Kasumi-1 (cell line): ENCODE results near the gene GDPD4.

Source experiments
- DNase-seq, 2 experiments: peaks; one replicate each; lab custom pipeline; 2025; lab: John Stamatoyannopoulos, UW

GDPD4 gene

DNA sequence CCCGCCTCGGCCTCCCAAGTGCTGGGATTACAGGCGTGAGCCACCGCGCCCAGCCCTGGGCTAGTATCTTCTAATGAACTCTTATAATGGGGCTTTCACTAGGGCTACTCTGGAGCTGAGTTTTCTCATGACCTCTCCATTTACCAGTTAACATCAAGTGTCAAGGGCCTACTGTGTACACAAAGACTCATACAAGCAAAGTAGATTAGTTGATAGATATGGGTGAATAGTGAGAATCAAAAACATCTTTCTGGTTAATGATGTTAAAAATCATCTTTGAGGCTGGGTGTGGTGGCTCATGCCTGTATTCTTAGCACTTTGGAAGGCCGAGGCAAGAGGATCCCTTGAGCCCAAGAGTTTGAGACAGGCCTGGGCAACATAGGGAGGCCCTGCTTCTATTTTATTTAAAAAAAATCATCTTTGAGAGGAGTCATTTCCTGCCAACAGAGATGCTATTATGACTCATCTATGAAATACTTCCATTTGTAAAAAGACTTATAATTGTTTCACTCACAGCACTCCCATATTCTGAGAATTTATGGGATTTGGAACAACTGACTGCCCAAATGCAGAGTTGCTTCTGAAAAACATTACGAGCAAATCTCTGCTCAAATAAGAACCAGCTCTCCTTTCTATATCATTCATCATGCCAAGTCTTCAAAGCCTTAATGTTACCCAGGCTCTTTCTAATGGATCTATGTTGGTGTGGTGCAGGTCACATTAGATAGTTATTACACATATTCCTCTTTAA is 57.0 kb downstream of the GDPD4 start:
- no peak for DNase-seq

DNA sequence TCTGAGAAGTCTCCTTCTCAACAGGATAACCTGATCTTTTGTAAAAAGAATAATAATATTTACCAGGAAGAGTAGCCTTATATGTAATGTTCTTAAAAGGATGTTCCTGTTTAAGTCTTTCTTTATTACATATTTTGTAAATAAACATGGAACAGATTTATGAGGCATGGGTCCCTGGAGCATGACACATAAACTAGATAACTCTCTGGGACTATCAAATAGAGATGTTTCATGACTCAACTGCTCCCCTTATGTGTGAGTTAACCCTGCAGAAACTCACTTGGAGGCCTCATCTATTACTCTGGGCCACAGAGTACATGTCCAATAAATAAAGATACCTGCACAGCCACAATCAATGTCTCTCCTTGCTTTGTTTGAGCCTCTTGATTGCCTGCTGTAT is 64.6 kb downstream of the GDPD4 start:
- no peak for DNase-seq

DNA sequence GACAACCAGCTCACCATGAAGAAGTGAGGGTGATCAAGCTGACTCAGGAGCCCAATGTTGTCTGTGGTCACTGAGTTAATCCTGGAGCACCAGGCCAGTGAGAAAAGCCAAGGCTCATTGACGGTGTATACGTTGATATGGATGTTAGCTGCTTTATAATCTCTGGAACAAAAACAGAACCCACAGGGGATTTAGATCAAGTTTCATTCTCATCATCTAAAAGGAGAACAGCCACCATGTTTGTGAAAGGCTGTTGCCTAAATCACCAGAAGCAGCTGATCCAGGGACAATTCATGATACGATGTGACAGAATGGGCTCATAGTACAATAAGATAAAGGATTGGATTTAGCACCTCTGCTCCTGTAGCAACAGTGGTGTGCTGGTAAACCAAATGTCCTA is 68.5 kb downstream of the GDPD4 start:
- no peak for DNase-seq

DNA sequence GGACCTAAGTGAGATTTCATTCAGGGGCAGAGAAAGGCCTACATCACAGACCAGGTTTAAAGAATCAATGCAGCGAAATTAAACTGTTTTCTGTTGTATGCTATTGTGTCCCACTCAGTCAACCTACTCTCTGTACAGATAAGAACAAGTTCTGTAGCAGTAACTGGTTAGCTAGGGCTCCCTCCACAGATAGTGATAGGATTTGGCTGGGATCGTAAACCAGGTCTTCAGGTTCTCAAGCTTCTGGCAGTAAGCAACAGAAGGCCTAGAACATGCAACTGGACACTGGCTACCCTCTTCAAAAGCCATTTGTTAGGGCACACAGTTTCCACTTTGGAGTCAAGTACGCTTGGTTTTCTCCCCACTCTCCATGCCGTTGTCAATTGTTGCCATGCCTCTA is 69.2 kb downstream of the GDPD4 start:
- DNase-seq, result no peak

DNA sequence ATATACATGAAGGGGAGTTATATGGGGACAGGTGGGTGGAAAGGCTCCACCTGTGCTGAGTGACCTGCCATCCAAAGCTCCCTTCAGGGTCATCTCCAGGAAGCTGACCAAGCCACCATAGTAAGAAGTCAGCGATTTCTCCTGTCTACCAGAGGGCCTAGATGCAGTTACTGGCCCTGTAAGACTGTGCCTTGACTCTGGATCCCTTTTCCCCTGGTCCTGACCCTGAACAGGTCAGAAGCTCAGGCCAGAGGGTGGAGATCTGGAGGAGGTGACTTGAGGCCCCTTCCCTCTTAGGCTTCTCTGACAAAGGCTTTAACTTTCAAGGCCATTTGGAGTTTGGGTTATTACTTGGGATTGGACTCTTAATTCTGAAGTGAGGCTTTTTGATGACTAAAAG is 69.7 kb downstream of the GDPD4 start:
- DNase-seq, result no peak

DNA sequence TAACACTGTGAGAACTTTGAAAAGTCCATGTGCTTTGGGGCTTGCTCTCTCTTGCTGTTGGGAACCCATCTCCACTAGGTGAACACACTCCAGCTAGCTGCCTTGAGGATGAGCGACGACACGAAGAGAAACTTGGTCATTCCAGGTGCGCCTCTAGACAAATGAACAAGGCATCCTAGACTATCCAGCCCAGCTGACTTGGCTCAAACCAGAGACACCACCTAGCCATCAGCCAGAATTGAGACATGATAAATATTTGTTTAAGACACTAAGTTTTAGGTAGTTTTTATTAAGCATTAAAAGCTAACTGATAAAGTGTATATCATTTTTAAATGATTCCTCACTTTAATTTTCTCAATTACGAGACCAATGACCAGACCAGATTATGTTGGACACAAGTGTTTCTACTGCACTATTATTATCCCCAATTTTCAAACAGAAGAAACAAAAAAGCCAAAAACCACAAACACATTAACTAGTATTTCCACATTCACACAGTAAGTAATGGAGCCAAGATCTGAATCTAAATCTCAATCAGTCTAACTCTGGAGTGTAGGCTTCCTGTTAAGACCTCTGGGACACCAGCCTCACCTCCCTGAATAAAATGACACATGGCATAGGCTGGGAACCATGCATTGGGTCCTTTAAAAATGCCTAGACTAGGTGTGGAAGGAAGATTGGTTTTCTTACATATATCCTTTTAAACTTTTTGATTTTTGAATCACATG is 70.4 kb downstream of the GDPD4 start:
- DNase-seq, result no peak

DNA sequence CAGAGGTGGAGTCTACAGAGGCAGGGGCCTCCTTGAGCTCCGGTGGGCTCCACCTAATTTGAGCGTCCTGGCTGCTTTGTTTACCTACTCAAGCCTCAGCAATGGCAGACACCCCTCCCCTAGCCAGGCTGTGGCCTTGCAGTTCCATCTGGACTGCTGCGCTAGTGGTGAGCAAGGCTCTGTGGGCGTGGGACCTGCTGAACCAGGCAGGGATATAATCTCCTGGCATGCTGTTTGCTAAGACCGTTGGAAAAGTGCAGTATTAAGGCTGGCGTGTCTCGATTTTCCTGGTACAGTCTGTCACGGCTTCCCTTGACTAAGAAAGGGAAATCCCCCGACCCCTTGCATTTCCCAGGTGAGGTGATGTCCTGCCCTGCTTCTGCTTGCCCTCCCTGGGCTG is 77.7 kb downstream of the GDPD4 start:
- DNase-seq, result no peak

DNA sequence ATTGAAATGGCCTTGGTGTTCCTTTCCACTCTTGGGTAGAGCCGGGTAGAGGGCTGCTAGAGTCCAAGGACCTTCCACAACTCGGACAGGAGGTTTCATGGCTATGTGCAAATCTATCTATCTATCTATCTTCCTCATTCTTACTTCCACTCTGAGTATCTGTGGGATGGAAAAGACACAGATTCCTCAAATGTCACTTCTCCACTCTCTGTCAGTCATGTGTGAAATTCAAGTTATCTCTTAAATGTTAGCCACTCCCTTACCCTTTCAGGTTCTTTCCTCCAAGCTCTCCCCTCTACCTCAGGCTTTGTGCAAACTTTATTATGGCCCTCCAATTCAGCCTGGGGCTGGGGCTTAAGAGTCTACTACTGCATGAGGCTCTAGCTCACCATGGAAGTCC is 84.3 kb downstream of the GDPD4 start:
- DNase-seq, result no peak

DNA sequence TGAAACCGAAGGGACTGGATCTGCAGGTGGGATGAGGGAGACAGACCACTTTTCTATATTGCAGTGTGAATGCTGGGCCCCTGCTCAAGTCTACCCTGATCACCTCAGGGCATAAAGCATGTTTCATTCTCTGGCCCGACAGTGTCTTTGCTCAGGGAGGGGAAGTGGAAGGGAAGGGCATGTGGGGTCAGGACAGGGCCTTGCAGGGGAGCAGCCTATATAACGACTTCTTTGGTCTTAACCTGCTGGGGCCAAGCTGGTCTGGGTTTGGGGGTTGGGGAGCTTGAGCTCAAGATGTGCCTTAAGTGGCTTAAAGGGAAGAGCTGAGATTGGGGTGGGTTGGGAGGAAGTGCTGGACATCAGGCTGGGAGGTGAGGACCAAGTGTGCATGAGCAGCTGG is 86.4 kb downstream of the GDPD4 start:
- DNase-seq, result no peak

DNA sequence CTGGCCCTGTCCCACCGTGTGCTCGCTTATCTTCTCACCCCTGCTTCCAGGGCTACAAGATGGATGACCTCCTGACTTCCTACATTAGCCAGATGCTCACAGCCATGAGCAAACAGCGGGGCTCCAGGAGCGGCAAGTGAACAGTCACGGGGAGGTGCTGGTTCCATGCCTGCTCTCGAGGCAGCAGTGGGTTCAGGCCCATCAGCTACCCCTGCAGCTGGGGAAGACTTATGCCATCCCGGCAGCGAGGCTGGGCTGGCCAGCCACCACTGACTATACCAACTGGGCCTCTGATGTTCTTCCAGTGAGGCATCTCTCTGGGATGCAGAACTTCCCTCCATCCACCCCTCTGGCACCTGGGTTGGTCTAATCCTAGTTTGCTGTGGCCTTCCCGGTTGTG is 86.9 kb downstream of the GDPD4 start:
- no peak for DNase-seq

DNA sequence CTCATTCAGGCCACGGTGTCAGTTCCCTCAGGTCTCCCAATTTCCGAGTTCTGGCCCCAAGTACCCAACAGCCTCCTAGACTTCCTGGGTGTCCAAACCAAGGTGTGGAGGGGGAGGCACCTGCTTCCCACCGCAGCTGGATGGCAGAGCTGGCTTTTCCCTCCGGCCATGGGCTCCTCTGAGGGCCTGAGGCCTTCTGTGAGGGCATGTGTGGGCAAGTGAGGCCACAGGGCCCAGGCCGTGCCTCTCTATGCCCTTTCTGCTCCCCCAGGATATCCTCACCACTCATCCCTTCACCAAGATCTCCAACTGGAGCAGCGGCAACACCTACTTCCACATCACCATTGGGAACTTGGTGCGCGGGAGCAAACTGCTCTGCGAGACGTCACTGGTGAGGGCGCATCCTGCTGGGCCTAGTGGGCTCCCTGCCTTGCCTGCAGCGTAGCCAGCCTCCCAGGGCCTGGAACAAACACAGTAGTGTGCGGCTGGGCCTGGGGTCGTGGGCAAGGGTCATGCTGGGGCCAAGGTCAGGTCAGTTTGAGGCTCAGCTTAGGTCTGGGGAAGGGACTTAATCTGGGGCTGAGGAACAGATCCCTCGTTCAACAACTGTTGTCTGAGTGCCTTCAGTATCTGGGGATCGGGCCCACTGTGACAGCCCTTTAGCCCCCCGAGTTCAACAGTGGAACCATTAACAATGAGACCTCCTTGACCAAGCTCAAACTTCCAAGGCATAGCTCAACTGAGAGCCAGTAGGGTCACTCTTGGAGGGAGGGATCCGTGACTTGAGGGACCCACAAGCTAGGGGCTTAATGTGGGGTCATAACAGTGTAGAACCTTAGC is 87.7 kb downstream of the GDPD4 start:
- no peak for DNase-seq

DNA sequence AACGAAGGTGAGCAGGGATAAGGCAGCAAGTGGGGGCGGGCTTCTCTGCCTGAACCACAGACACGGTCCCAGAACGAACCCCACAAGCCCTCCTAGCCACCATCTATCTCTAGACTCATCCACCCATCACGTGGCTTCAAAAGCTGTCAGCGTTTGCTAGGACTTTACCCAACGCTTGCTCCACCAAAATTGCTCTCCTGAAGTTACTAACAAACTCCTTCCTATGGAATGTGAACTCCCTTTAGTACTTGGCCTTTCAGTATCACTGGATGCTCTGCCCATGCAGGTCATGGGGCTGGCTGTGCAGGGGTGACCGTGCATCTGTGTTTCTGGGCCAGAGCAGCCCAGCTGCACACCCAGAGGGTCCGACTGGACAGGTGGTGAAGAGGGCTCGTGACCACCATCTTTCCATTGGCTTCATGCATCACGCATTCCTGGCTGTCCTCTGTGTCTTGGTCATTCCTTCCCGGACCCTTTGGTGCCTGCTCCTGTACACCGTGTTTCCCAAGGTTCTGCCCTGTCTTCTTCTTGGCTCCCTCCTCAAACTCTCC is 88.4 kb downstream of the GDPD4 start:
- DNase-seq, result no peak

DNA sequence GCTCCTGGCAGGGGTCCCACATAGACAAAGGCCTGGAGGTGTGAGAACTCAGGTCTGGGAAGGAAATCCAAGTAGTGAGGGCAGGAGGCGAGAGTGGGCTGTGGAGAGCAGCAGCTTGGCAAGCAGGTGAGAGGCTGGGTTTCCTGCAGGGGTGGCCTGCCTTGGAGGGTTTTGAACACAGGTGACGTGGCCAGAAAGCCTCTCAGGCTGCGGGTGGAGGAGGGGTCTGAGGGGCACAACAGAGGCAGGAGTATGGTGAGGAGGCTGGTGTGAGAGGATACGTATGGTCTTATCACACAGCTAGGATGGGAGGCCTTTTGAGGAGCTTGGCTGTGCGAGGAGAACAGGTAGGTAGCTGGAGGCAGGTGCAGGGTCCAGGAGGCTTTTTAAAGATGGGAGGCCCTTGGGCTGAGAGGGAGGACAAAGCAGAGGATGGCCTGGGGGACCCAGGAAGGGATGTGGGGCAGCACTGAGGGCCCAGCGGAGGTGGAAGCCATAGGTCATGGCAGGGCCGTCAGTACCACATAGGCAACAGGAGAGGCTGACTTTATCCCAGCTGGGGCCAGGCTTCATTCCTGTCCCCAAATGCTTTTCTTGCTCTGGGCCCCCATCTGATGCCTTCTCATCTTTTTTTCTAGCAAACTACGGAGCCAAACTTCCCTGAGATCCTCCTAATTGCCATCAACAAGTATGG is 89.0 kb downstream of the GDPD4 start:
- DNase-seq, result no peak

DNA sequence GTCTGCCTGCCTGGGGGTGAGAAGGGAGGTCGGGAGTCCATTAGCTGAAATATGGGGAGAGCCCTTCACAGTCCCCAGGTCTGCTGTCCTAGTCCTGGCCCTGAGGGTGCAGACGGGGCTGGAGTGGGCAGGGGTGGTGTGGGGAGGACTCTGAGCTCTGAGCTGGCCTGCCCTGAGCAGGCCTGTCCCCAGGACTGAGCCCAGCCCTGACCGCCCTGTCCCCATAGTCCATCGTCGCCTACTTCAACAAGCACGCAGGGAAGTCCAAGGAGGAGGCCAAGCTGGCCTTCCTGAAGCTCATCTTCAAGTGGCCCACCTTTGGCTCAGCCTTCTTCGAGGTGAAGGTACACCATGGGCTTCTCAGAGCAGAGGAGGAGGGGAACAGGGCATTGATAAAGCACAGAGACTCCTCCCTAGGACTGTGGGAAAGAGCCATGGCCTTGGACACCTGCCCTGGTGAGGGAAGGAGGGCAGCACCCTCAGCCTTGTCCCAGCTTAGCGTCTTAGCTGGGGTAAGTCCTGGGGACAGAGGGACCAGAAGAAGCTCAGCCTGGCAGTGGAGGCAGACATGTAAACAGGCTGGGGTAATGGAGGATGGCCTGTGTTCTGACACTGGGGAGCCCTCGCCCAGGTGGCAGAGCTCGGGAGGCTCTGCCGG is 89.8 kb downstream of the GDPD4 start:
- no peak for DNase-seq

DNA sequence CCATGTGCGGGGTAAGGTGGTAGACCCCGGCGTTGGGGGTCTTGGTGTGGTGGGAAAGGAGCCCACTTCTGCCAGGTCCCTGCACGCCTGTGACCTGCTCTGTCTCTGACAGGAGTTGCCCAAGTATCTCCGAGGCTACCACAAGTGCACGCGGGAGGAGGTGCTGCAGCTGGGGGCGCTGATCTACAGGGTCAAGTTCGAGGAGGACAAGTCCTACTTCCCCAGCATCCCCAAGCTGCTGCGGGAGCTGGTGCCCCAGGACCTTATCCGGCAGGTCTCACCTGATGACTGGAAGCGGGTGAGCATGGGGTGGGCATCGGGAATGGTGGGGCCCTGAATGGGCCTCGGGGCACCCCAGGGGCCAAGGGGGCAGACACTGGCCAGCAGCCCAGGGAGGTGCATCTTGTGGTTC is 90.4 kb downstream of the GDPD4 start:
- no peak for DNase-seq

DNA sequence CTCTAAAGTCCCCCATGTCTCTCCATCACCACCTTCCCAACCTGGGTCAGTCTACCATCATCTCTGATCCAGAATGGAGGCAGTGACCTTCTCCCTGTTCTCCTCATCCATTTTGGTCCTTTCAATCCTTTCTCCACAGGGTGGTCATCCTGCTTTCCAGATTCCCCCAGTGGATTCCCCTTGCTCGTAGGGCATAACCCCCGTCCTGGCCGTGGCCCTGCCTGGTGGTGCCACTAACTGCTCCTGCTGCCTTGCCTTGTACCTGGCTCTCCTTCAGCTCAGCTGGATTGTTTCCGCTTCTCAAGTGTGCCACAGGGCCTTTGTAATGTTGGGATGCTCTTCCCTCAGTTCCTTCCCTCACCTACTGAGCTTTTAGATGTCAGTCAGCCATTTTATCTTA is 91.8 kb downstream of the GDPD4 start:
- DNase-seq, result no peak

DNA sequence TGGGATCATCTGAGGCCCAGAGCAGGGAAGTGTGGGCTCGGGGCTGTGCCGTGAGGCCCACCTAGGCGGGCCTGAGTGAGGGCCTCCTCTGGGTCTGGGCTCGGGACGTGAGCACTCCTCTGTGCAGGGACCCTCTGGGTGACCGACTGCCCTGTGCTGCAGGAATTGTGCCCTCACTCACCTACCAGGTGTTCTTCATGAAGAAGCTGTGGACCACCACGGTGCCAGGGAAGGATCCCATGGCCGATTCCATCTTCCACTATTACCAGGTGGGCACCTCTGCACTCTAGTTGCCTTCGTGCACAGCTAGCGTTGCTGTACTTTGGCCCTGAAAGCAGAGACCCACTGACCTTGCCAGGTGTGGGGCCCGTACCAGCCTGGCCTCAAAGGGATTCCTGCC is 93.0 kb downstream of the GDPD4 start:
- no peak for DNase-seq

DNA sequence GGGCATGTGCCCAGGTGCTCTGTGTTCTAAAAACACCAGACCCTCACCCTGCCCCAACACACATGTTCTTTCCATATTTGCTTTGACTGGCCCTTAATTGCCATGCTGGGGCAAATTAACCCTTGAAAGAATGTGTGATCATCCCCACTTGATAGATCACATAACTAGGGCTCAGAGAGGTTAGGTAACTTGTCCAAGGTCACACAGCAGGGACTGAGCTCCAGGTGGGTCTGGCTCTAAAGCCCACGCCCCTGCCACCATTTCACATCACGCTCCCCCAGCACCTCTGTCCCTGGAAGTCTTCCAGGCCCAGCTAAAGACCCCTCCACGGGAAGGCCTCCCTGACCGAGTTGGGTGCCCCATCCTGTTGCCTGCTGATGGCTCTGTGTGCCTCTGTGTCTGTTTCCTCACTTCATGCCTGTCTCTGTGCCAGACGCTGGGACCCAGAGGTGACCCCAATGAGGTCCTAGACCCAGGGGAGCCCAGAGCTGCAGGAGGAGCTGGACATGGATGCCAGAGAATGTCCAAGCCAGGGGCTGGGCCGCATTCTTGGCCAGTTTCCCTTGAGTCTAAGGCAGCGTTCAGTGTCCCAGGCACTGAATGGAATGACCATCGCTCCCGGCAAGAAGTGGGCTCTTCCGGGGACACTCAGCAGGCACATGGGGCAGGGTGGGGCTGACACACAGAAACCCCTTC is 93.7 kb downstream of the GDPD4 start:
- DNase-seq, result no peak

DNA sequence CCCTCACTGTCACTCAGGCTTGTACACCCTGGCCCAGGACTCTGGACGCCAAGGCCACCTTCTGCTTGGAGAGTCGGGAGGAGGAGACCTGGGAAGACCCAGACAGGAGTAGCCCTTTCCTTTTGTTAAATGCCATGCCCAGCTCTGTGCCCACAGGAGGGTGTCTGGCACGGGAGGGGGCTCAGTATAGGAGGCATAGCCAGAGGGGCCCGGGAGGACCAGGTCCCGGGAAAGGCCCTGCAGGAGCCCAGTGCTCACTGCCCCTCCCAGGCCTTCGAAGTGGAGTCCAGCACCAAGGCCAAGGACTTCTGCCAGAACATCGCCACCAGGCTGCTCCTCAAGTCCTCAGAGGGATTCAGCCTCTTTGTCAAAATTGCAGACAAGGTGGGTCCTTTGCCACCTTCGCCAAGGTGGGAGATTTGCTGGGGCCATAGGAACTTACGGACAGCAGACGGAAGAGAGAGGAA is 94.4 kb downstream of the GDPD4 start:
- no peak for DNase-seq

DNA sequence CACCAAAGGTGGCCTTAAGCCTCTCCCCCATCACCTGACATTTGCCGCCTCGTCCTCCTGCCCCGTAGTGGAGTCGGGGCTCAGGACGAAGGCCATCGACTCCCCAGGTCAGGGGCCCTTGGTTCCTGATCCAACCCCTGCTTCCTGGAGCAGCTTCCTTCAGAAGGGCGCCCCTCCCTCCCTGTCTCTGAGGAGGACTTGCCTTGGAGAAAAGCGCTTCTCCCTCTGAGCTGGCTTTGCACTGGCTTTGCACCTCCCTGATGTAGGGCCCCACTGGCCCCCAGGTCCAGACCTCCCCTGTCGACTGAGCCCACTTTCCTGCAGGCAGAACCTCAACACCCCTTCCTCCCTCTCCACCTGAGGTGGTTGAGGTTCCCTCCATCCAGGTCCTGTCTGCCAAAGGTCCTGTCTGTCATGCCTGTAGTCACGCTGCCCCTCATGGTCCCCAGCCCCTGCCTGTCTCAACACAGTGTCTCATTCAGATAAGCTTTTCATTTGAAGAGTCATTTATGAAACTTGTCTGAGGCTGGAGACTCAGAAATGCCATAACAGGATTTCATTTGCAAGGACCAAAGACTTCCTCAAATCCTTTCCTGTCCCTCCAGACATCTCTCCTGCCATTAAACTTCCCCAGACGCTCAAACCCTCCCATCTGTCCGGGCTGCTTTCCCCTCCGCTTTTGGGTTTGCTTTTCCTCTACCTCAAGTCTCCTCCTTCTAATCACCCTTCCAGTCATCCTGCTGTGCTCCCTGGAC is 95.0 kb downstream of the GDPD4 start:
- DNase-seq, result peak; percentile 14 to 30
